Mesenchymal stem cell (in vitro differentiated cells and primary cell): ENCODE results near the gene BABAM1.
"Not testable (repeated sequence)": the region's sequence is repeated elsewhere in the genome, so short reads cannot be mapped to it uniquely, and the experiment has no call there.

Experiments used
- DNase-seq: peaks from one replicate; pipeline ENCODE4 v3.0.0-alpha.2; 2013
- H2AFZ ChIP-seq: one replicate; pipeline ENCODE4 v1.6.1; 2013; ENCODE audit warnings: low read depth, mild to moderate bottlenecking, control low read depth, inconsistent platforms, low read length, moderate library complexity
- H2AK5ac ChIP-seq: 2 replicates; pipeline ENCODE4 v1.6.1; 2013; ENCODE audit warnings: low read length, moderate library complexity, mild to moderate bottlenecking, inconsistent platforms; ENCODE audit not compliant: severe bottlenecking
- H2BK120ac ChIP-seq: one replicate; pipeline ENCODE4 v1.6.1; 2013; ENCODE audit warnings: low read depth, mild to moderate bottlenecking, inconsistent platforms, low read length, moderate library complexity
- H2BK12ac ChIP-seq, 2 experiments: one replicate each; pipeline ENCODE4 v1.6.1; 2013; ENCODE audit warnings: inconsistent platforms in 2 of 2, low read length in 2 of 2, mild to moderate bottlenecking in 2 of 2, moderate library complexity in 2 of 2, control low read depth in 1 of 2
- H2BK15ac ChIP-seq: one replicate; pipeline ENCODE4 v1.6.1; 2013; ENCODE audit warnings: mild to moderate bottlenecking, low read depth, inconsistent platforms; ENCODE audit not compliant: poor library complexity, severe bottlenecking
- H2BK5ac ChIP-seq: 2 replicates; pipeline ENCODE4 v1.6.1; 2013; ENCODE audit warnings: low read depth, mild to moderate bottlenecking, low read length, control low read depth, inconsistent platforms; ENCODE audit not compliant: poor library complexity, severe bottlenecking
- H3K14ac ChIP-seq, 2 experiments: one replicate each; pipeline ENCODE4 v1.6.1; 2013; ENCODE audit warnings: inconsistent platforms in 2 of 2, low read length in 2 of 2, control low read depth in 1 of 2, mild to moderate bottlenecking in 1 of 2, moderate library complexity in 1 of 2
- H3K18ac ChIP-seq, 2 experiments: one replicate each; pipeline ENCODE4 v1.6.1; 2013; ENCODE audit warnings: inconsistent platforms in 2 of 2, low read length in 2 of 2, control low read depth in 1 of 2, low read depth in 1 of 2, mild to moderate bottlenecking in 1 of 2
- H3K23ac ChIP-seq, 2 experiments: one replicate each; pipeline ENCODE4 v1.6.1; 2013; ENCODE audit warnings: inconsistent platforms in 2 of 2, low read length in 2 of 2, mild to moderate bottlenecking in 2 of 2, moderate library complexity in 2 of 2, control low read depth in 1 of 2
- H3K27ac ChIP-seq: 2 replicates; pipeline ENCODE4 v1.5.1; 2013; ENCODE audit warnings: mild to moderate bottlenecking, moderate library complexity, low read length, control low read depth, inconsistent platforms; ENCODE audit not compliant: poor library complexity, severe bottlenecking
- H3K27me3 ChIP-seq, 2 experiments: 2 replicates each; pipeline versions ENCODE4 v1.6.1 to v1.7.0; 2013; ENCODE audit warnings: low read length in 2 of 2, mild to moderate bottlenecking in 2 of 2, moderate library complexity in 2 of 2, control low read depth in 1 of 2, inconsistent platforms in 1 of 2; ENCODE audit not compliant: control insufficient read depth in 1 of 2, insufficient read depth in 1 of 2
- H3K36me3 ChIP-seq, 2 experiments: 2 replicates each; pipeline versions ENCODE4 v1.6.1 to v1.7.0; 2013; ENCODE audit warnings: low read length in 2 of 2, control low read depth in 1 of 2, inconsistent platforms in 1 of 2, low read depth in 1 of 2, mild to moderate bottlenecking in 1 of 2; ENCODE audit not compliant: insufficient read depth in 2 of 2, control insufficient read depth in 1 of 2
- H3K4ac ChIP-seq, 2 experiments: one replicate each; pipeline ENCODE4 v1.6.1; 2013; ENCODE audit warnings: inconsistent platforms in 2 of 2, low read length in 2 of 2, mild to moderate bottlenecking in 2 of 2, moderate library complexity in 2 of 2, control low read depth in 1 of 2, low read depth in 1 of 2
- H3K4me1 ChIP-seq: 2 replicates; pipeline ENCODE4 v1.6.1; 2013; ENCODE audit warnings: low read depth, low read length, control low read depth; ENCODE audit not compliant: control insufficient read depth, insufficient read depth
- H3K4me2 ChIP-seq: 2 replicates; pipeline ENCODE4 v1.6.1; 2013; ENCODE audit warnings: low read length, mild to moderate bottlenecking, inconsistent platforms; ENCODE audit not compliant: poor library complexity, severe bottlenecking
- H3K4me3 ChIP-seq, 2 experiments: 2 replicates each; pipeline versions ENCODE4 v1.5.1 to v1.7.0; 2013; ENCODE audit warnings: low read length in 2 of 2, mild to moderate bottlenecking in 2 of 2, control low read depth in 1 of 2, low read depth in 1 of 2; ENCODE audit not compliant: insufficient read depth in 1 of 2
- H3K79me1 ChIP-seq: replicated peaks from 2 replicates; pipeline ENCODE4 v1.6.1; 2013; ENCODE audit warnings: mild to moderate bottlenecking, control low read depth, low read length, inconsistent platforms; ENCODE audit not compliant: poor library complexity, severe bottlenecking
- H3K9ac ChIP-seq: 2 replicates; pipeline ENCODE4 v1.7.0; 2013; ENCODE audit warnings: mild to moderate bottlenecking, low read length, moderate library complexity
- H3K9me3 ChIP-seq: 2 replicates; pipeline ENCODE4 v1.7.0; 2013; ENCODE audit warnings: mild to moderate bottlenecking, low read length; ENCODE audit not compliant: control insufficient read depth
- H4K8ac ChIP-seq: one replicate; pipeline ENCODE4 v1.6.1; 2013; ENCODE audit warnings: inconsistent platforms, mild to moderate bottlenecking, low read length, moderate library complexity
- H4K91ac ChIP-seq: one replicate; pipeline ENCODE4 v1.6.1; 2013; ENCODE audit warnings: mild to moderate bottlenecking, low read length, inconsistent platforms
- WGBS: methylation state at CpG from one replicate; pipeline ENCODE4 v1.1.7; 2013; ENCODE audit warnings: mixed read lengths; 5-methylcytosine and 5-hydroxymethylcytosine counted together

Gene BABAM1

DNA sequence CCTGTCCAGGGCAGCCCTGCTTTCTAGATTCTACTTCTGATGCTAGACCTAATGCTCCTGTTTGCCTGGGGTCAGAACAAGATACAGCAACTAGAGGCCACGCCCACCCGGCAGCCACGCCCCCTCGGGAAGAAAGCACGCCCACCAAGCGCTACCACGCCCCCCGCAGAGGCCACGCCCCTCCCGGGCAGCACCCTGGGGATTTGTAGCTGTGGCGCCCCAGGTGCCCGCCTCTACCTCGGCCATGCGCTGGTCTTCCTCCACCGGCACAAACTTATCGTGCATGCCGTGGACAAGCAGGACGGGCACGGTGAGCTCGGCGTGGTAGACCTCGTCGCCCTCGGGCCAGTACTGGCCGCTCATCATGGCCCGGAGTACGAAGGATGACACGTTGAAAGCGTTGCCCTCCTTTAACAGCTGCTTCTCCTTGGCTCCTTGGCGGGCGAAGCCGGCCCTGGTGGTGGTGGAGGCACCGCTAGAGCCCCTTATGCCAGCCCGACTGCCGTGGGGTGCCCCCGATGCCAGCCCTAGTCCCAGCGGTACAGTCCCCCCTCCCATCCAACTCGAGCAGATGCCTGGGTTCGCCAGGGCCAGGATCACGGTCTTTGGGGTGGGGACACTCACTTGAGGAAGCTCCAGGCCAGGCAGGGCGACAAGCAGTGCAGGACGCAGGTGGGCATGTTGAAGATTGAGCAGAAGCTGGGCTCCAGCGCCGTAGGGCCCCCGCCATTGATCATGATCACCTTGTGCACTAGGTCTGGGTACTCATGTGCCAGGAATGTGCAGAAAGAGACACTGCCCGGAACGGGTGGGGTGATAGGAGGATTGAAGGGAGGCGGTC is 27.0 kb downstream of the BABAM1 start:
- H3K36me3 ChIP-seq: peaks cover 3 to 33% of the 10 kb centered on the region in 2 experiments
- H3K4me2 ChIP-seq: no peak overlapping the region
- H3K18ac ChIP-seq: no peak overlapping the region
- no peak overlapping the region for H3K27ac ChIP-seq
- no peak overlapping the region for H3K23ac ChIP-seq
- 86% methylated on average over 47 of the region's 48 CpGs for WGBS
- H3K79me1 ChIP-seq: peaks cover 19% of the 10 kb centered on the region
- H4K8ac ChIP-seq: no peak overlapping the region
- DNase-seq: no peak
- H2AK5ac ChIP-seq: no peak overlapping the region
- no peak overlapping the region for H3K14ac ChIP-seq
- no peak overlapping the region for H4K91ac ChIP-seq
- no peak overlapping the region for H2BK15ac ChIP-seq
- peaks cover 18% of the 10 kb centered on the region for H3K4me1 ChIP-seq
- no peak overlapping the region for H3K4me3 ChIP-seq
- H3K4ac ChIP-seq: no peak overlapping the region
- H2BK5ac ChIP-seq: no peak overlapping the region
- no peaks in the 10 kb centered on the region for H3K27me3 ChIP-seq
- no peak overlapping the region for H2BK12ac ChIP-seq
- no peak overlapping the region for H2AFZ ChIP-seq
- H3K9me3 ChIP-seq: no peaks in the 10 kb centered on the region
- H3K9ac ChIP-seq: no peak overlapping the region
- H2BK120ac ChIP-seq: no peak overlapping the region

GRCh38 chr19:17295551-17295950 is 28.3 kb downstream of the BABAM1 start:
- peak overlapping the region; percentile 60 for H3K27ac ChIP-seq
- not testable (repeated sequence) for H2BK5ac ChIP-seq, H4K91ac ChIP-seq, H3K9ac ChIP-seq, H3K27me3 ChIP-seq, H2BK12ac ChIP-seq, H3K14ac ChIP-seq, H3K4me2 ChIP-seq, H4K8ac ChIP-seq, H2AFZ ChIP-seq, H3K18ac ChIP-seq, H3K9me3 ChIP-seq, H2AK5ac ChIP-seq, H3K23ac ChIP-seq, H2BK15ac ChIP-seq, H2BK120ac ChIP-seq, DNase-seq, H3K4me3 ChIP-seq, H3K4ac ChIP-seq
- peaks cover 3 to 42% of the 10 kb centered on the region in 2 experiments for H3K36me3 ChIP-seq
- peaks cover 22% of the 10 kb centered on the region for H3K79me1 ChIP-seq
- peaks cover 15% of the 10 kb centered on the region for H3K4me1 ChIP-seq
- 95% methylated on average over 6 of the region's 6 CpGs for WGBS

DNA sequence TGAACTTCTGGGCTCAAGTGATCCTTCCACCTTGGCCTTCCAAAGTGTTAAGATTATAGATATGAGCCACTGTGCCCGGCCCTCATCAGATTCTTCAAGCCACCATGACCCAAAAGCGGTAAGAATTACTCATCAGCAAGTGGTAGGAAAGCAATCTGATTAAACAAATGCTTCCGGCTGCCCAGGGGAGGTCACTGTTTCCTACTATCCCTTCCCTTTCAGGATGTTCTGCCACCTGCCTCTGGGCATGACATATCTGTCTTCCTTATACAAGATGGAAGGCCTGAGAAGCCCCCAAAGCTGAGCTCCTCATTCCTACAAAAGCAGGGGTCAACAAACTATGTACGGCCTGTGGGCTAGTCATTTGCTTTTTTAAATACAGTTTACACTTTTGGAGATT is 29.0 kb downstream of the BABAM1 start:
- H3K27me3 ChIP-seq: no peaks in the 10 kb centered on the region
- 57% methylated on average over 4 of the region's 4 CpGs for WGBS

DNA sequence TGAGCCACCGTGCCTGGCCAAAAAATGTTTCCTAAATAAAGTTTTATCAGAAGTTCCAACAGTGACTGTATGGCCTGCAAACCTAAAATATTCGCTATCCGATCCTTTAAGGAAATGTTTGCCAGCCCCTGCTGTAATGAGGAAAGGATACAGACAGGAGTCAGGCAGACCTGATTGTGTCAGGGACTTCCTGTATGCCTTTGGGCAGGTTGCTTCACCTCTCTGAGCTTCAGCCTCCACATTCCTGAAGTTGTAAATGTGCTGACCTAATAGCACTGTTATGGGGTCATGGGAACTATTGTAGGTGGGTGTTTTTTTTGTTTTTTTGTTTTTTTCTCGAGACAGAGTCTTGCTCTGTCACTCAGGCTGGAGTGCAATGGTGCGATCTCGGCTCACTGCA is 29.7 kb downstream of the BABAM1 start:
- H2AK5ac ChIP-seq: no peak overlapping the region
- no peak overlapping the region for H4K8ac ChIP-seq
- H3K18ac ChIP-seq: no peak overlapping the region
- H3K27ac ChIP-seq: no peak overlapping the region
- no peak overlapping the region for H2BK12ac ChIP-seq
- no peak overlapping the region for H3K23ac ChIP-seq
- H3K27me3 ChIP-seq: no peaks in the 10 kb centered on the region
- no peak for DNase-seq
- over 99% methylated on average over 6 of the region's 6 CpGs for WGBS
- H3K79me1 ChIP-seq: peaks cover 33% of the 10 kb centered on the region
- H3K9ac ChIP-seq: no peak overlapping the region
- H4K91ac ChIP-seq: no peak overlapping the region
- no peak overlapping the region for H2BK15ac ChIP-seq
- H3K9me3 ChIP-seq: no peaks in the 10 kb centered on the region
- no peak overlapping the region for H3K14ac ChIP-seq
- H3K4ac ChIP-seq: no peak overlapping the region
- no peak overlapping the region for H2BK120ac ChIP-seq
- peaks cover 17% of the 10 kb centered on the region for H3K4me1 ChIP-seq
- H2BK5ac ChIP-seq: no peak overlapping the region
- H3K4me2 ChIP-seq: no peak overlapping the region
- no peak overlapping the region for H3K4me3 ChIP-seq
- no peak overlapping the region for H2AFZ ChIP-seq
- peaks cover 3 to 56% of the 10 kb centered on the region in 2 experiments for H3K36me3 ChIP-seq

More for the DNA sequence above, 29.0 kb downstream of the BABAM1 start:
- Histone ChIP-seq H4K91ac (no peak overlapping the region), H3K4ac (no peak overlapping the region), H3K14ac (no peak overlapping the region), H3K4me3 (no peak overlapping the region), H2BK12ac (no peak overlapping the region), H2AK5ac (no peak overlapping the region), H3K9me3 (no peaks in the 10 kb centered on the region), H2BK15ac (no peak overlapping the region), H3K27ac (peak overlapping the region; percentile 60), H3K9ac (no peak overlapping the region), H2BK120ac (no peak overlapping the region), H3K4me1 (peaks cover 18% of the 10 kb centered on the region), H3K23ac (no peak overlapping the region), H3K4me2 (no peak overlapping the region), H2AFZ (no peak overlapping the region), H3K79me1 (peaks cover 29% of the 10 kb centered on the region), H3K18ac (no peak overlapping the region), H2BK5ac (no peak overlapping the region), H3K36me3 (peaks cover 3 to 49% of the 10 kb centered on the region in 2 experiments), H4K8ac (no peak overlapping the region)
- peak; percentile 74 for DNase-seq
